ENCODE data around the gene HDAC4.

The HDAC4 gene

DNA sequence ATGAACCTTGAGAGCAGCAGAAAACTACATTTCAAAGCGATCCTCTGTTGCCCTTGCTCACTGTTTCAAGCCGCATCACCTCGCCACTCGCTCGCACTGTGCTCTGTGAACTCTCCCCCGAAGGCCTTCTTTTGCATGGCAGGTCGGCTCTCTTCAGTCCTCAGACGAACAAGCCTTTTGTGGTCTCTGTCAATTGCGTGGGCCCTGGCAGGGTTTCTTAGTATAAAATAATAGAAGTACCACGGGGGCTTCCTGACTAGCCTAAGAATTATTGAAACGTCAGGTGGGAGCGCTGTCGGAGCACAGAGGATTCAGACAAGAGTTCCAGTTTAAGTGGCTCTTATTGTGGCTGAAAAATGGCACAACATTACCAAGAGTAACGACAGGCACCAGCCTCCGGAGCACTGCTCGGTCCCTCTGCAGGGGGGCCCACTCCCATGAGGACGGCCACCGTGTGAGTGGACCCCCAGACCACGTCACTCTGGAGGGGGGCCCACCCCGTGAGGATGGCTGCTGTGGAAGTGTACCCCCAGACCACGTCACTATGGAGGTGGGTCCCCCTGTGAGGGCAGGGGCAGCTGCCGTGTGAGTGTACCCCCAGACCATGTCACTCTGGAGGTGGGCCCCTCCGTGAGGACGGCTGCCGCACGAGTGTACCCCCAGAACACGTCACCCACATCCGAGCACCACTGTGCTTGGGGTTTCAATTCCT is 237.7 kb downstream of the HDAC4 start:
- TF ChIP-seq GATA2 (IDR thresholded peaks at IDR 0.05; ENCODE audit: low read depth, low read length) (no peak), GATA3 (IDR thresholded peaks at IDR 0.05; ENCODE audit: low read depth, low read length) (no peak)

DNA sequence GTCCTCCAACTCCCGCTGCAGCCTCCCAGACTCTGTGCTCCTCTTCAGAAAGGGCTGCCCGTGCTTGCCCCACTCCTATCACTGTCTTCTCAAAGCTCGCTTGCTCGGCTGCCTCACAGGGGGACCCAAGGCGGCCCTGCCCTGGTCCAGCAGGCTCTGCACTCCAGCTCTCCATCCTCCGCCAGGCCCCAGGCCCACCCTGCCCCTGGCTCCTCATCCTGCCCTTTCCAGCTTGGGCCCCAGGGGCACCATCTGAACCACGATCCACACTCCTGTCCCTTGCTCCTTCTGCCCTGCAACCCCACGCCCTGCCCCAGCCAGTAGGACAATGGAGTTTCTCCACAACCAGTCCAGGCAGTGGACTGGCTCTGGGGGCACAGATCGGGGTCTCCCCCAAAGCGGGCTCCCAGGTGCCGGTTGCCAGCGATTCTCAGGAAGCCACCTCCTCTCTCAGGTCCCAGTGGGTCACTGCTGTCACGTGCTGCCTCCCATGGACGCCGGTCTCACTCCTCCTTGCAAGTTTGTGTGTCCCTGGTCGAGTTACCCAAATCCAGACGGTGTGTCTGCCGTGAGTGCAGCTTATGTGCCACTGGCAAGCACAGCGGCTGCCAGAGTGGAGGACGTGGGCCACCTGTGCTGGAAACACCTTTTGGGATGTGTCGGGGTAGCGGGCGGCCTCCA is 238.5 kb downstream of the HDAC4 start:
- no peak for TF ChIP-seq GATA3 (IDR thresholded peaks at IDR 0.05; ENCODE audit: low read depth, low read length)

DNA sequence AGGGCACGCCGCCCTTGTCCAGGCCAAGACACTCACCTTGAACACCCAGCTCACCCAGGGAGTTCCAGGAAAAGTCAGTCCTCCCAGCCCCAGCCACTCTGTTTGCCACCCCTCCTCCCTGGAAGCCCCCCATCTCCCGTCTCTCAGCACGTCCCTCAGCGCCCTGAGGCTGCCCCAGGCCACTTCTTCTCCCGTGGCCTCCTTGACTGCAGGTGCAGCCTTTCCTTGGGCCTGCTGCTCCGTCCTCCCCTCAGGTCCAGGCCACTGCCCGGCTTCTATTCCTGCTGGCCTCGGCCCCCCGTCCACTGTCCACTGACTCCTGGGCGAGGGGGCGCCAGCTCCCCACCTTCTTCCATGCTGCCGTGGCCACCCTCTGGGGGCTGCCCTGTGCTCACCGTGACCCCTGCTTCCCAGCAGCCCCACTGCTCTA is 239.1 kb downstream of the HDAC4 start:
- TF ChIP-seq GATA3 (IDR thresholded peaks at IDR 0.05; ENCODE audit: low read depth, low read length) (no peak), GATA2 (IDR thresholded peaks at IDR 0.05; ENCODE audit: low read depth, low read length) (no peak)

DNA sequence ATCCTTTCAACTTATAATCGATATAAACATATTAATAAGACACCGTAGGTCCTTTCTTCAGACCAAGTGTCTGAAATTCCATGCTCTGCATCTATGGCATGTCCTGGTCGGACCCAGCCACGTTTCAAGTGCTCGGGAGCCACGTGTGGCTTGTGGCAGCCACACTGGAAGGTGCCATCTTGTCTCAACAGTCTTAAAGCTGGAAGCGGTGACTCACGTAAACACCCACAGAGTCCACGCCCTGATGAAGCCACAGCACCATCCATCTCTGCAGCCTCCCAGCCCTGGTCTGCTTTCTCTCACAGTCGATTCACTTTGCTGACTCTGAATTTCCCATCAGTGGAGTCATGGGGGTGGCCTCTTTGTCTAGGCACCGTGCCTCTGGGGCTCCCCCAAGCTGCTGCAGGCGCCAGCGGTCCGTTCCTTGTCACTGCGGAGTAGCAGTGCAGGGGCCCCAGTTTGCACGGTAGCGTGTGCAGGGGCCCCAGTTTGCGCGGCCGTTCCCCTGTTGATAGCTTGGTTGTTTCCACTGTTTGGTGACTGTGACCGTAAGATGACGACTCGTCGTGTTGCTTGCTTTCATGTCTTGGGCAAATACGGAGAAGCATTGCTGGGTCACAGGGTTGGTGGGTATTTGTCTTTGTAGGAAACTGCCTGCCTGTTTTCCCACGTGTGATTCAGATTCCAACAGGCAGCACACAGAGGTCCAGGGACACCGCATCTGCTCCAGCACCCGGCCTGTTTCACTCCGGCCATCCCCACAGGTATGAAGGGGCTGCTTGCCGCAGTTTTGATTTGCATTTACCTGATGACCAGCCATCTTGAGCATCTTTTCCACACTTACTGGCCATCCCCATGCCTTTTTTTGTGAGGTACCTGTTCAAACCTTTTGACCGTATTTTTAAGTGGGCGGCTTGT is 240.3 kb downstream of the HDAC4 start:
- TF ChIP-seq GATA3 (IDR thresholded peaks at IDR 0.05; ENCODE audit: low read depth, low read length) (no peak), GATA2 (IDR thresholded peaks at IDR 0.05; ENCODE audit: low read depth, low read length) (no peak)

DNA sequence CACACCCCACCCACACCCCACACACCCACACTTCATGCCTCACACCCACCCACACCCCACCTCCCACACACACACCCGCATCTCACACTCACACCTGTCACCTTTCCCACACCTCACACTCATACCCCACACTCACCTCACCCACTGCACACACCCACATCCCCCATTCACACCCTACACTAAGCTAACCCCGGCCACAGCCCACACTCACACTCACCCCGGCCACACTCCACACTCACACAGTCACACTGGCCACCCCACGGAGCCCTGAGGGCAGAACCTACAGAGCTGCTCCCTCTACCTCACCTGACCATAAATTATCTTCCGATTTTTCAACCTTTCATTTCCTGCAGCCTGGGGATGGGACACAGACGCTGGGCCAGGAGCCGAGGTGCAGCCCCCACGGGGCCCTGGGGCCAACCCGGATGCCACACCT is 241.3 kb downstream of the HDAC4 start:
- no peak for TF ChIP-seq GATA3 (IDR thresholded peaks at IDR 0.05; ENCODE audit: low read depth, low read length)

DNA sequence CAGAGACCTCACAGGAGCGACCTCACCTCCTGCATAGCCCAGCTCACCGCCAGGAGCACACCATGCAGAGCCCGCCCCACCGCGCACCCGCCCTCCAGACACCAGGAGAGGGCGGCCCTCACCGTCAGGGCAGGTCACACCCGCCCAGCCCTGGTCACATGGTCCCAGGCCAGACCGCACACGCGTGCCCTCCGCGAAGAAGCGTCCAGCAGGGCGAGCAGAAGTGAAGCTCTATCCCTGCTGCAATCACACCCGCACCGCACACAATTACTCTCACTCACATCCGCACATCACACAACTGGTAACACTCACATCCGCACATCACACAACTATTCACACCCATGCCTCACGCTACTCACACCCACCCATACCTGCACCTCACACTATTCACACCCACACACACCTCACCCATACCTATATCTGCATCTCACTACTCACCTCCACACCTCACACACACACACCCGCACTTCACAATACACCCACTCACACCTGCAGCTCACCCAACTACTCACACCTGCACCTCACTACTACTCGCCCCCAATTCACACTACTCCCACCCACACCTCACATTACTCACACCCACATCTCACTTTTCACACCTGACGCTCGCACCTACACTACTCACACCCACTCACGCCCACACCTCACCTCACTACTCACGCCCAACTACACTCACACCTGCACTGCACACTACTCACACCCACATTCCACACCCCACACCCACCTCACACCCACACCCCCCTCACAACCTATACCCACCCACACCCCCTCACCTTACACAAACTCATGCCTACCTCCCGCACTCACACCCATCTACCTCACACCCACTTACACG is 242.0 kb downstream of the HDAC4 start:
- TF ChIP-seq GATA2 (IDR thresholded peaks at IDR 0.05; ENCODE audit: low read depth, low read length) (no peak), GATA3 (IDR thresholded peaks at IDR 0.05; ENCODE audit: low read depth, low read length) (no peak)

DNA sequence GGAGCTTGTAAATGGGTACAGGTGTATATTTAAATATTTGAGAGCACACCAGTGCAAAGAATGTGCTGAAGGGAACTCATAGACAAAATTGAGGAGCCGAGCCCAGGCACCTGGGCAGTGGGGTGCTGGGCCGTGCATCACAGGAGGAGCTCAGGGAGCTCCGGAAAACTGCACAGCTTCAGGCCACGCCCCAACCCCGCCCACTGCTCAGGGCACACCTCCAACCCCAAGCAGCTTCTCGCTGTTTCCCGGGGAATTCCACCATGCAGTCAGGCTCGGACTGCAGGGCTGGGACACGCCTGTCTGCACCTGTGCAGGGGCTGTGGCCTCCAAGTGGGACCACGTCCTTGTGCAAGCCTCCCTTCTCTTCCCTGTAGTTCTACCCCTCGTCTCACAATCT is 243.0 kb downstream of the HDAC4 start:
- TF ChIP-seq GATA3 (IDR thresholded peaks at IDR 0.05; ENCODE audit: low read depth, low read length) (no peak), GATA2 (IDR thresholded peaks at IDR 0.05; ENCODE audit: low read depth, low read length) (no peak)

DNA sequence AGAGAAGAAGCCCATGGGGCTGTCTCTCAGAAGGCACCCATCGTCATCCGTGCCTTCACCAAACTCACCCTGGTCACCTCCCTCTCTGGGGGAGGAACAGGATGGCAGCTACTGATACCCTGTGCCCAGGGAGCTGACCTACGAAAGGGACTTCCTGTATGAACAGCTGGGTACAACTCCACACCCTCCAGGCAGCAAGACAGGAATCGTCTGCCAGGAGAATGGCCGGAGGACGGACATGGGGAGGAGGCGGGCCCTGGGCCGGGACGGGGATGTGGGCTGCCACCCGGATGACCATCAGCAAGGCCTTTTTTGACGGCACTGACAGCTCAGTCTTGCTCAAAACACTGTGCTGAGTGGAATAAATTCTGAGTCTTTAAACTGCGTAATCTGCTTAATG is 243.6 kb downstream of the HDAC4 start:
- TF ChIP-seq GATA2 (IDR thresholded peaks at IDR 0.05; ENCODE audit: low read depth, low read length) (no peak), GATA3 (IDR thresholded peaks at IDR 0.05; ENCODE audit: low read depth, low read length) (no peak)

DNA sequence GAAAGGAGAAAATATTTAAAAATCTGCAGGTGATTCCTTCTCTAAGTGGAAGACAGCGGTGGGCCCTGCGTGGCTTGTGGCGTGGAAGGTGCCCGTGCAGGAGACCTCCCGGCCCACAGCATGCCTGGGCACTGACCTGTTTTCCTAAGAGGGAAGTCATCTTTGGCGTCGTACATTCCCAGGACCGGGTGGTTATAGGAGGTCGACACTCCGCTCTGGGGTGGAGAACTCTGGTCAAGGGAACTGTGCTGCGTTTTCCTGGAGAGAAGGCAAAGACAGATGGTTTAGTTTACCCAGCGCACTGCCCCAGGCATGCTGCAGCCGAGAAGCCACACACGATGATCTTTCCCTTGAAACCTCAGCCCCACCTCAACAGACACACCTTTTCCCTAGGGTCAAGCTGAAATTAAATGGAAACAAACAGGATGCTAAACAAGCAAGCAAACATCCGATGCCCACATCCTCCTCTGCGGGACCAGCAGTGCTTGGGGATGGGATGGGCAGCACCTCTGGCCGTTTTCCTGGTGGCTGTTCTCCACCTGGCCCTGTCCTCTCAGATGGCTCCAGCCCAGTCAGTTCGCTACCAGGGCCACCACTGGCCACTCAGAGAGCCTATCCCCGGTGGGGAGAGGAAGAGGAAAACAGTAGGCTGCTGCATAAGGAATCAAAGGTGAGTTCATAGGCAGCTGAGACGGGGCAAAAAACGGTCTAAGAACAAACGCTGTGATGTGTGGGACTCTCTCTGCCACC is 244.1 kb downstream of the HDAC4 start:
- TF ChIP-seq GATA3 (IDR thresholded peaks at IDR 0.05; ENCODE audit: low read depth, low read length) (no peak), GATA2 (IDR thresholded peaks at IDR 0.05; ENCODE audit: low read depth, low read length) (no peak)

DNA sequence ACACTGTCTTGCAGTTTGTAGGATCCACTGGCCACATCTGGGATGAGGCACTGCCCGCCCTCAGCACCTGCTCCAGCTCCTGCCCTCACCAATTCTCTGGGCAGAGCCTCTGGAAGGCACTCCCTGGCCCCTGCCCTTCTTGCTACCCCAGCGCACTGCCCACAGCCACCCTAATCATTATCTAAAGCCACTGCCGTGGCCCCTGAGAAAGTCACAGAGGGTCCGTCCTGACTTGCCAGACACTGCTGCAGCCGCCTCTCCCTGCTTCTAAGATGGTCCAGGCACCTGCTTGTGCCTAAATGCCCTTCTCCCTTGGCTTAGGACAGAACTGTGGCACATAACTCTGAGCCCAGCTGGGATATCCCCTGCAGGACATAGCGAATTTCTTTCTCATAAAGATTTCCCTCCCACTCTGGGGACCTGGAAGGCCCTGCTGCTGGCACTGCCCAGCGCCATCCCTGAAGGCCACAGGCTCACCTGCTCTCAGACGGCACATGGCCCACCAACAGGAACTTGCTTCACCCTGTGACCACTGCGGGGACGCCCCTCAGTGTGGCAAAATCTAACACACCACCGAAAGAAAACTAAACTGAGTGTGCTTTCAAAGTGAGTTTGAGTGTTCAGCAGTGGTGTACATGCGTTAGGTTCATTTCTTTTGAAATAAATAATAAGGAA is 244.9 kb downstream of the HDAC4 start:
- TF ChIP-seq GATA3 (IDR thresholded peaks at IDR 0.05; ENCODE audit: low read depth, low read length): no peak
- no peak for TF ChIP-seq GATA2 (IDR thresholded peaks at IDR 0.05; ENCODE audit: low read depth, low read length)

DNA sequence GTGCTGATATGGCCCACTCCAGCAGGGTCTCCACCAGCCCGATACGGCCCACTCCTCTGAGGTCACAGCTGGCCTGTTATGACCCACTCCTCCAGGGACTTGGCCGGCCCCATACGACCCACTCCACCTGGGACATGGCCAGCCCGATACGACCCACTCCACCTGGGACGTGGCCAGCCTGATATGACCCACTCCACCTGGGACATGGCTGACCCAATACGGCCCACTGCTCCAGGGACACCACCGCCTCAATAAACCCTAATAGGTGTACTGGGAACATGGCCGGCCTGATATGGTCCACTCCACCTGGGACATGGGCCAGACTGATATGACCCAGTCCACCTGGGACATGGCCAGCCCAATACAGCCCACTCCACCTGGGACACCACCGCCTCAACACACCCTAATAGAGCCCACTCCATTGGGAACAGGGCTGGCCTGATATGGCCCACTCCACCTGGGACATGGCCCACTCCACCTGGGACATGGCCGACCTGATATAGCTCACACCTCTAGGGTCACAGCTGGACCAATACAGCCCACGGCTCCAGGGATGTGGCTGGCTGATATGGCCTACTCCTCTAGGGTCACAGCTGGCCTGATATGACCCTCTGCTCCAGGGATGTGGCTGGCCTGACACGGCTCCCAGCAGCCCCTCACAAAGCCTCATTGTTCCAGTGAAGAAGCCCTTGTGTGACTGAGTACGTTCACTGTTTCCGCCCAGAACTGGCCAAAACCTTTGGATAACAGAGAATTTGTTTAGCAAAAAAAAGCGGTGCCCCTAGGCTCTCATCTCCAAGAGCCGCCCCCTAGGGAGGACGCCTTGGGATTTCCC is 245.6 kb downstream of the HDAC4 start:
- TF ChIP-seq GATA3 (IDR thresholded peaks at IDR 0.05; ENCODE audit: low read depth, low read length) (no peak), GATA2 (IDR thresholded peaks at IDR 0.05; ENCODE audit: low read depth, low read length) (no peak)

Data from SH-SY5Y (cell line).